ENCODE data around the gene LETM1. TPM values are rescaled to one million over a fixed set of nuclear protein-coding genes. Genes with fewer than 3 reads are reported as not detected.
A peak's percentile ranks its signal among the peaks of the same experiment; 100 is the strongest.

Gene LETM1
- total and polyA plus RNA-seq, 2 of the 13 experiments (the other 11 are each of a cell fraction or from before 2014, with no cell fraction given) = 9.7 to 41.6 TPM

DNA sequence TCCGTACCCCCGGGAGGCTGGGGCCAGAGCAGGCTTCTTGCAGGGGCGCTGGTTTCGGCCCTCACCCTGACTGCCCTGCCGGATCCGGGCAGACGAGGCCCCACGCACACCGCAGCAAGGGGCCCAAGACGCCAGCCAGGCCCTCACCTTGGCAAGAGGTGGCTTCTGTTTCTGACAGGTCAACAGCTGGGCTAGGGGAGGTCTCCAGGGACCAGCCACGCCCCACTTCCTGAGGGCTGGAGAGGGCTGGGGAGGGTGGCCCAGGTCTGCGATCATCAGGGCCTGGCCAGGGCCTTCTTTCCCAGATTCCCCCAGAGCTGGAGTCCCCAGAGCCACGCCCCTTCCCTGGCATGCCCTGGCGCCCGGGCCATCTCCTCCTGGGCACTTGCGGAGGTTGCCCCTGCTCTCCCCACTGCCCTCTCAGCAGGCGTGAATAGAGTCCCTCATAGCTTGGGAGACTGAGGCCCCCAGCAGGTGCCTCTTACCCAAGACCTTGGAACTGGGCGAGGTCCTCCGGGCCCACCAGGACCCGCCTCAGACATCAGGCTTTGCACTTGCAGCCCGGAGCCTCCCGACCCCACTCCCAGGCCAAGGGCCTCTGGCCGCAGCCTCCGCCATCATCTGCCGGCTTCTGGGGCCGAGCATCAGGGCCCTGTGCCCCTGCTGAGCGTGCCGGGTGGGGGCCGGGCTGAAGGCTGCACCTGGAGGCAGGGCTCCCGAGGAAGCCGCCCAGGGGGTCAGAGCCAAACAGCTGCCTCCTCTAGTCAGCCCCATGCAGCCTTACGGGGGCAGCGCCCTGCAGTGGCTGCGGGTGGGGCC lies 69.2 kb downstream of the LETM1 start (continued):
- TF ChIP-seq KDM2A (CRISPR knock-in tag; IDR thresholded peaks at IDR 0.05; ENCODE audit: borderline replicate concordance, low read depth) = peak; percentile 47; the same call in 1 of the 2 replicates
- no peak for TF ChIP-seq ISX (CRISPR knock-in tag; conservative IDR thresholded peaks at IDR 0.05)
- TF ChIP-seq, protein P1, sequence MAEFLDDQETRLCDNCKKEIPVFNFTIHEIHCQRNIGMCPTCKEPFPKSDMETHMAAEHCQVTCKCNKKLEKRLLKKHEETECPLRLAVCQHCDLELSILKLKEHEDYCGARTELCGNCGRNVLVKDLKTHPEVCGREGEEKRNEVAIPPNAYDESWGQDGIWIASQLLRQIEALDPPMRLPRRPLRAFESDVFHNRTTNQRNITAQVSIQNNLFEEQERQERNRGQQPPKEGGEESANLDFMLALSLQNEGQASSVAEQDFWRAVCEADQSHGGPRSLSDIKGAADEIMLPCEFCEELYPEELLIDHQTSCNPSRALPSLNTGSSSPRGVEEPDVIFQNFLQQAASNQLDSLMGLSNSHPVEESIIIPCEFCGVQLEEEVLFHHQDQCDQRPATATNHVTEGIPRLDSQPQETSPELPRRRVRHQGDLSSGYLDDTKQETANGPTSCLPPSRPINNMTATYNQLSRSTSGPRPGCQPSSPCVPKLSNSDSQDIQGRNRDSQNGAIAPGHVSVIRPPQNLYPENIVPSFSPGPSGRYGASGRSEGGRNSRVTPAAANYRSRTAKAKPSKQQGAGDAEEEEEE (CRISPR knock-in tag; IDR thresholded peaks at IDR 0.05; ENCODE audit: borderline replicate concordance) = no peak
- TF ChIP-seq CREB1 (IDR thresholded peaks at IDR 0.05) = no peak
- no peak for TF ChIP-seq CREB1 (CRISPR knock-in tag; IDR thresholded peaks at IDR 0.05)
- no peak for TF ChIP-seq ATAD3A (CRISPR knock-in tag; IDR thresholded peaks at IDR 0.05)
- TF ChIP-seq, protein P2, sequence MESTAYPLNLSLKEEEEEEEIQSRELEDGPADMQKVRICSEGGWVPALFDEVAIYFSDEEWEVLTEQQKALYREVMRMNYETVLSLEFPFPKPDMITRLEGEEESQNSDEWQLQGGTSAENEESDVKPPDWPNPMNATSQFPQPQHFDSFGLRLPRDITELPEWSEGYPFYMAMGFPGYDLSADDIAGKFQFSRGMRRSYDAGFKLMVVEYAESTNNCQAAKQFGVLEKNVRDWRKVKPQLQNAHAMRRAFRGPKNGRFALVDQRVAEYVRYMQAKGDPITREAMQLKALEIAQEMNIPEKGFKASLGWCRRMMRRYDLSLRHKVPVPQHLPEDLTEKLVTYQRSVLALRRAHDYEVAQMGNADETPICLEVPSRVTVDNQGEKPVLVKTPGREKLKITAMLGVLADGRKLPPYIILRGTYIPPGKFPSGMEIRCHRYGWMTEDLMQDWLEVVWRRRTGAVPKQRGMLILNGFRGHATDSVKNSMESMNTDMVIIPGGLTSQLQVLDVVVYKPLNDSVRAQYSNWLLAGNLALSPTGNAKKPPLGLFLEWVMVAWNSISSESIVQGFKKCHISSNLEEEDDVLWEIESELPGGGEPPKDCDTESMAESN (CRISPR knock-in tag; conservative IDR thresholded peaks at IDR 0.05) = no peak
- TF ChIP-seq, protein P3, sequence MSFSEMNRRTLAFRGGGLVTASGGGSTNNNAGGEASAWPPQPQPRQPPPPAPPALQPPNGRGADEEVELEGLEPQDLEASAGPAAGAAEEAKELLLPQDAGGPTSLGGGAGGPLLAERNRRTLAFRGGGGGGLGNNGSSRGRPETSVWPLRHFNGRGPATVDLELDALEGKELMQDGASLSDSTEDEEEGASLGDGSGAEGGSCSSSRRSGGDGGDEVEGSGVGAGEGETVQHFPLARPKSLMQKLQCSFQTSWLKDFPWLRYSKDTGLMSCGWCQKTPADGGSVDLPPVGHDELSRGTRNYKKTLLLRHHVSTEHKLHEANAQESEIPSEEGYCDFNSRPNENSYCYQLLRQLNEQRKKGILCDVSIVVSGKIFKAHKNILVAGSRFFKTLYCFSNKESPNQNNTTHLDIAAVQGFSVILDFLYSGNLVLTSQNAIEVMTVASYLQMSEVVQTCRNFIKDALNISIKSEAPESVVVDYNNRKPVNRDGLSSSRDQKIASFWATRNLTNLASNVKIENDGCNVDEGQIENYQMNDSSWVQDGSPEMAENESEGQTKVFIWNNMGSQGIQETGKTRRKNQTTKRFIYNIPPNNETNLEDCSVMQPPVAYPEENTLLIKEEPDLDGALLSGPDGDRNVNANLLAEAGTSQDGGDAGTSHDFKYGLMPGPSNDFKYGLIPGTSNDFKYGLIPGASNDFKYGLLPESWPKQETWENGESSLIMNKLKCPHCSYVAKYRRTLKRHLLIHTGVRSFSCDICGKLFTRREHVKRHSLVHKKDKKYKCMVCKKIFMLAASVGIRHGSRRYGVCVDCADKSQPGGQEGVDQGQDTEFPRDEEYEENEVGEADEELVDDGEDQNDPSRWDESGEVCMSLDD (CRISPR knock-in tag; IDR thresholded peaks at IDR 0.05; ENCODE audit: borderline replicate concordance) = no peak
- no peak for TF ChIP-seq ZNF747 (CRISPR knock-in tag; IDR thresholded peaks at IDR 0.05; ENCODE audit: borderline replicate concordance)
- TF ChIP-seq DPF2 (CRISPR knock-in tag; IDR thresholded peaks at IDR 0.05; ENCODE audit: borderline replicate concordance, low read depth) = no peak
- TF ChIP-seq, protein P4, sequence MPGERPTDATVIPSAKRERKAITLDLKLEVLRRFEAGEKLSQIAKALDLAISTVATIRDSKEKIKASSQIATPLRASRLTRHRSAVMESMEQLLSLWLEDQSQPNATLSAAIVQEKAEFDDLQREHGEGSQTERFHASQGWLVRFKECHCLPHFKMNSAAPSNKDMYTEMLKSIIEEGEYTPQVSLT (CRISPR knock-in tag; IDR thresholded peaks at IDR 0.05; ENCODE audit: borderline replicate concordance, low read depth) = no peak
- TF ChIP-seq HOXA7 (CRISPR knock-in tag; IDR thresholded peaks at IDR 0.05) = no peak
- TF ChIP-seq ZNF260 (CRISPR knock-in tag; IDR thresholded peaks at IDR 0.05; ENCODE audit: borderline replicate concordance, low read depth) = no peak
- TF ChIP-seq, protein P5, sequence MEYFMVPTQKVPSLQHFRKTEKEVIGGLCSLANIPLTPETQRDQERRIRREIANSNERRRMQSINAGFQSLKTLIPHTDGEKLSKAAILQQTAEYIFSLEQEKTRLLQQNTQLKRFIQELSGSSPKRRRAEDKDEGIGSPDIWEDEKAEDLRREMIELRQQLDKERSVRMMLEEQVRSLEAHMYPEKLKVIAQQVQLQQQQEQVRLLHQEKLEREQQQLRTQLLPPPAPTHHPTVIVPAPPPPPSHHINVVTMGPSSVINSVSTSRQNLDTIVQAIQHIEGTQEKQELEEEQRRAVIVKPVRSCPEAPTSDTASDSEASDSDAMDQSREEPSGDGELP (IDR thresholded peaks at IDR 0.05; ENCODE audit: borderline replicate concordance, low read depth) = peak; percentile 94
- TF ChIP-seq HNRNPLL (IDR thresholded peaks at IDR 0.05; ENCODE audit: low read depth, low read length, poor library complexity, severe bottlenecking) = peak; percentile 15
- TF ChIP-seq ZNF879 (CRISPR knock-in tag; IDR thresholded peaks at IDR 0.05) = no peak
- no peak for TF ChIP-seq JDP2 (CRISPR knock-in tag; IDR thresholded peaks at IDR 0.05; ENCODE audit: borderline replicate concordance)
- TF ChIP-seq SP5 (CRISPR knock-in tag; IDR thresholded peaks at IDR 0.05; ENCODE audit: borderline replicate concordance, low read depth) = peak; percentile 61; the same call in 1 of the 2 replicates
